ENCODE results near the gene TBX3.

GRCh38 chr12:114679942-114680341 lies 4.0 kb downstream of the TBX3 start:
- TF ChIP-seq CTCF (IDR thresholded peaks at IDR 0.05; ENCODE audit: borderline replicate concordance, extremely low read depth, low read length, poor library complexity, severe bottlenecking) (no peak), EZH2 (IDR thresholded peaks at IDR 0.05; ENCODE audit: borderline replicate concordance, low read depth, low read length, severe bottlenecking) (no peak)
